A673 (cell line): ENCODE data around the gene NXNL1. TPM values are rescaled to one million over a fixed set of nuclear protein-coding genes. Genes with fewer than 3 reads are reported as not detected.
A peak's percentile ranks its signal among the peaks of the same experiment; 100 is the strongest.

ENCODE experiments used
- BruUV-seq: library from RNA; stranded (reverse); fragments of 400-500 nt; replicated peaks from 2 replicates; lab custom pipeline; 2021; lab: Mats Ljungman, UMichigan
- CTCF ChIA-PET: fragments of 300-600 bp; sonication (Branson Sonifier 250); formaldehyde crosslinking; loops from one replicate; lab custom pipeline; 2022; ENCODE audit warnings: antibody characterized with exemption; lab: Charles Lee
- POLR2A ChIA-PET: fragments of 300-600 bp; sonication (Branson Sonifier 250); formaldehyde crosslinking; loops from one replicate; lab custom pipeline; 2022; ENCODE audit warnings: antibody characterized with exemption; ENCODE audit not compliant: low non-redundant PET; lab: Charles Lee
- DNase-seq: peaks from one replicate; pipeline ENCODE4 v3.0.0-alpha.2; 2015; ENCODE audit warnings: low spot score
- H3K27ac ChIP-seq: fragments of 200-600 bp; sonication (generic); 2 replicates; pipeline ENCODE4 v1.5.1; 2016; ENCODE audit warnings: mixed run types, low read depth, mild to moderate bottlenecking, mixed read lengths, antibody characterized with exemption, low read length; ENCODE audit not compliant: poor library complexity, severe bottlenecking
- H3K27me3 ChIP-seq: fragments of 200-600 bp; sonication (generic); replicated peaks from 2 replicates; pipeline ENCODE4 v1.6.1; 2017; ENCODE audit warnings: mixed run types, low read depth, mild to moderate bottlenecking, mixed read lengths, antibody characterized with exemption, low read length; ENCODE audit not compliant: insufficient read depth, poor library complexity
- H3K36me3 ChIP-seq: fragments of 200-600 bp; sonication (generic); 2 replicates; pipeline ENCODE4 v1.6.1; 2016; ENCODE audit warnings: mixed run types, mild to moderate bottlenecking, mixed read lengths, antibody characterized with exemption, low read length; ENCODE audit not compliant: insufficient read depth, poor library complexity, severe bottlenecking
- H3K4me1 ChIP-seq: fragments of 200-600 bp; sonication (generic); 2 replicates; pipeline ENCODE4 v1.6.1; 2017; ENCODE audit warnings: mixed run types, mild to moderate bottlenecking, mixed read lengths, antibody characterized with exemption, low read length; ENCODE audit not compliant: insufficient read depth, poor library complexity, severe bottlenecking
- H3K4me3 ChIP-seq: fragments of 200-600 bp; sonication (generic); 2 replicates; pipeline ENCODE4 v1.5.1; 2016; ENCODE audit warnings: low read depth, mixed run types, mild to moderate bottlenecking, mixed read lengths, low read length; ENCODE audit not compliant: poor library complexity, severe bottlenecking
- H3K9me3 ChIP-seq: fragments of 200-600 bp; sonication (generic); 2 replicates; pipeline ENCODE4 v1.6.1; 2016; ENCODE audit warnings: mixed run types, low read depth, mild to moderate bottlenecking, mixed read lengths, antibody characterized with exemption, low read length; ENCODE audit not compliant: poor library complexity, severe bottlenecking
- EZH2 ChIP-seq: fragments of 200-600 bp; sonication (generic); IDR thresholded peaks from 2 replicates; pipeline ENCODE4 v1.6.1; 2017; ENCODE audit warnings: borderline replicate concordance, low read depth, mild to moderate bottlenecking, mixed read lengths, antibody characterized with exemption, low read length; ENCODE audit not compliant: poor library complexity, severe bottlenecking
- intact Hi-C: fragments of 100-400 bp; cut with micrococcal nuclease; formaldehyde crosslinking; loops from one replicate; pipeline ENCODE4 v1.10.0; 2022; ENCODE audit not compliant: unreplicated experiment
- total RNA-seq: library from RNA; stranded (reverse); gene quantifications from 2 replicates; pipeline ENCODE4 v1.2.3, GENCODE V29; 2021
- TF ChIP-seq, protein P1 (sequence below): fragments of 300-800, 200-600 bp; sonication (generic); conservative IDR thresholded peaks from 2 replicates; pipeline ENCODE4 v1.5.1; 2017; ENCODE audit warnings: low read depth, mild to moderate bottlenecking, antibody characterized with exemption, low read length, moderate library complexity, mixed read lengths

NXNL1 gene
- total RNA-seq, 1 experiment from 2014 or later: not detected

DNA sequence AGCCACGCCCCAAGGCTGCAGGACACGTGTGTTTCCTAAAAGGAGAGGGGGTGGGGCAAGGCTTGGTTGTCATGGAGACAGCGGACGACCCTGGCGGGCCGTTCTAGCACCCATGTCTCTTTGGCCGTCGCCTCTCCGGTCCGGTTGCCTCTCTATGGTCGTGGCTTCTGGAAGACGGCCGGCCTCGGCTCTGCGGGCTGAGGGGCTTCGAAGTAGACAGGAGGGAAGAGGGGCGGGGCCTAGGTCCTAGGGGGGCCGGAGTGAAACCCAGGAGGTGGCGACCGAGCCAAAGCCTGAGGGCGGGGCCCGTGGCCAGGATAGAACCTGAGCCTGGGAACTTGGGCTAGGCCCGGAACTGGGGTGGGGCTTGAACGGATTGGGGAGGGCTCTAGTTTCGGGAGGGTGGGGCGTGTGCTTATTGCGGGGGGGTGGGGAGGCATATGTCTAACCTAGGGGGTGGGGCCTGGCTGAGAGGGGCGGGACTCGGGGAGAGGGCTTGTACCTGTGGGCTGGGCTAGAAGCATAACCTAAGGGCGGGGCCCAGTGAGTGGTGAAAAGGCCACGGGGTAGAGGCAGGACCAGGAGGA lies 8.8 kb upstream of the NXNL1 start:
- POLR2A ChIA-PET: no interaction called here
- Histone ChIP-seq H3K9me3 (no peaks in the 10 kb centered on the region), H3K27ac (peak overlapping the region; percentile 63)

DNA sequence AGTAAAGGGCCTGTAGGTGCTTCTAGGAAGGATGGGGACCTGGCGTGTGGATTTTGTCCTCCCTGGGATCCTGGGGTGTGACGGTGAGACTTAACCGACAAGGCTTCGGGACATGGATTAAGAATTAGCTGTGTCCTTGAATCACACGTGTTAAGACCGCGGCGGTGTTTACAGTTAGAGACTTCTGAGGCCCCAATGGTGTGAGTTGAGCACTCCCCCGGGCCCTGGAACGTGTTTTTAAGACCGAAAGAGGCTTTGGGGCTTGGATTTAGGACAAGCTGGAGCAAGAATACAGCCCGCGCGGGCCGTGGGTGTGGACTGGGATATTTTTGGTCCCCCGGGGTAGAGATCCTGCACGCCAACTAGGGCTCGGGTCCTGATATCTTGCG lies 8.4 kb upstream of the NXNL1 start:
- H3K27ac ChIP-seq: peak overlapping the region; percentile 63
- BruUV-seq: no TSS peak
- H3K9me3 ChIP-seq: no peaks in the 10 kb centered on the region
- H3K4me3 ChIP-seq: peak overlapping the region; percentile 84
- intact Hi-C loops: loop anchor here (5.0 kb wide), 1 partner anchor 122 kb away; no protein-coding TSS in a partner anchor
- no peaks in the 10 kb centered on the region for H3K36me3 ChIP-seq
- no peaks in the 10 kb centered on the region for H3K27me3 ChIP-seq
- ChIA-PET POLR2A (interaction anchor here (0.6 kb wide), 1 partner anchor 49 kb away, joined by 3 read pairs; the partner anchor contains the start of gene MVB12A), CTCF (no interaction called here)
- DNase-seq: no peak
- TF ChIP-seq, protein P1, sequence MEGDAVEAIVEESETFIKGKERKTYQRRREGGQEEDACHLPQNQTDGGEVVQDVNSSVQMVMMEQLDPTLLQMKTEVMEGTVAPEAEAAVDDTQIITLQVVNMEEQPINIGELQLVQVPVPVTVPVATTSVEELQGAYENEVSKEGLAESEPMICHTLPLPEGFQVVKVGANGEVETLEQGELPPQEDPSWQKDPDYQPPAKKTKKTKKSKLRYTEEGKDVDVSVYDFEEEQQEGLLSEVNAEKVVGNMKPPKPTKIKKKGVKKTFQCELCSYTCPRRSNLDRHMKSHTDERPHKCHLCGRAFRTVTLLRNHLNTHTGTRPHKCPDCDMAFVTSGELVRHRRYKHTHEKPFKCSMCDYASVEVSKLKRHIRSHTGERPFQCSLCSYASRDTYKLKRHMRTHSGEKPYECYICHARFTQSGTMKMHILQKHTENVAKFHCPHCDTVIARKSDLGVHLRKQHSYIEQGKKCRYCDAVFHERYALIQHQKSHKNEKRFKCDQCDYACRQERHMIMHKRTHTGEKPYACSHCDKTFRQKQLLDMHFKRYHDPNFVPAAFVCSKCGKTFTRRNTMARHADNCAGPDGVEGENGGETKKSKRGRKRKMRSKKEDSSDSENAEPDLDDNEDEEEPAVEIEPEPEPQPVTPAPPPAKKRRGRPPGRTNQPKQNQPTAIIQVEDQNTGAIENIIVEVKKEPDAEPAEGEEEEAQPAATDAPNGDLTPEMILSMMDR: no peak
- no peak for TF ChIP-seq EZH2
- H3K4me1 ChIP-seq: peaks cover 8% of the 10 kb centered on the region

More for the DNA sequence above, 8.8 kb upstream of the NXNL1 start:
- intact Hi-C loops: loop anchor here (5.0 kb wide), 1 partner anchor 122 kb away; no protein-coding TSS in a partner anchor
- DNase-seq: peak; percentile 97
- no peaks in the 10 kb centered on the region for H3K36me3 ChIP-seq
- CTCF ChIA-PET: no interaction called here
- TF ChIP-seq, protein P1: no peak
- TF ChIP-seq EZH2: no peak
- H3K4me1 ChIP-seq: peaks cover 8% of the 10 kb centered on the region
- H3K4me3 ChIP-seq: peak overlapping the region; percentile 84
- no peaks in the 10 kb centered on the region for H3K27me3 ChIP-seq
- no TSS peak for BruUV-seq

DNA sequence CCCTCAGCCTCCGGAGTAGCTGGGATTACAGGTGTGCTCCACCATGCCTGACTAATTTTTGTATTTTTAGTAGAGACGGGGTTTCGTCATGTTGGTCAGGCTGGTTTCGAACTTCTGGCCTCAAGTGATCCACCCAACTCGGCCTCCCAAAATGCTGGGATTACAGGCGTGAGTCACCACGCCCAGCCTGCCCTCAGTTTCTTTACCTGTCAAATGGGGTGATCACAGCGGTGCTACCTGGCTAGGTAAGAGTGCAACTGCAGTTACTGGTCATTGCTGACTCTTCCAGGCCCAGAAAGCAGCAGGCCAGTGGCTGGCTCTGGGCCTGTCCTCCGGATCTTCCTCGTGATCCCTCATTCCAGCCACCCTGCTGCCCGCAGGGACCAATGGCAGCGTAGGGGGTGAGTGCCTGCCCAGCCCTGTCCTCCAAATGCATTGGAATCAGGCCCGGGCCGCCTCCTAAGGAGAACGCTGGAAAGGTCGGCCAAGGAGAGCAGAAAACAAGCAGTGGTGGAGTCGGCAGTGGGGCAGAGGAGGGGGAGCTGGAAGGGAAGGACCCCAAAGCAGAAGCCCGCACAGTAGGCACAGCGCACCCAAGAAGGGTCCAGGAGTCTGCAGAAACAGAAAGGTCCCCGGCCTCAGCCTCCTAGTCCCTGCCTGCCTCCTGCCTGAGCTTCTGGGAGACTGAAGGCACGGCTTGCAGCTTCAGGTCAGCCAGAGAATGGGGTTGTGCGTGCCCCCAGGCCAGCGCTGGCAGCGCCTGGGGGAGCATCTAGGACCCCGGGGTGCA lies 7.8 kb upstream of the NXNL1 start:
- no peaks in the 10 kb centered on the region for H3K9me3 ChIP-seq
- intact Hi-C loops: loop anchor here (5.0 kb wide), 1 partner anchor 121 kb away; no protein-coding TSS in a partner anchor
- no peak for DNase-seq
- no peaks in the 10 kb centered on the region for H3K36me3 ChIP-seq
- ChIA-PET POLR2A (interaction anchor here (0.6 kb wide), 1 partner anchor 49 kb away, joined by 3 read pairs; the partner anchor contains the start of gene MVB12A), CTCF (interaction anchor here (0.8 kb wide), 1 partner anchor 14 kb away, joined by 3 read pairs; no protein-coding TSS in a partner anchor)
- H3K27me3 ChIP-seq: no peaks in the 10 kb centered on the region
- TF ChIP-seq, protein P1: no peak
- TF ChIP-seq EZH2: no peak
- H3K4me3 ChIP-seq: peak overlapping the region; percentile 84
- BruUV-seq: no TSS peak
- peak overlapping the region; percentile 63 for H3K27ac ChIP-seq
- peaks cover 8% of the 10 kb centered on the region for H3K4me1 ChIP-seq
